Left lobe of liver (tissue), 2 donors: ENCODE data around the gene SF3B3. TPM values are rescaled to one million over a fixed set of nuclear protein-coding genes. Genes with fewer than 3 reads are reported as not detected.
"Not testable (repeated sequence)": the region's sequence is repeated elsewhere in the genome, so short reads cannot be mapped to it uniquely, and the experiment has no call there.

Experiments
- ATAC-seq: fragments of 200-7000 bp; cut with Tn5 transposase; one replicate; pipeline ENCODE4 v1.9.1; 2020; ENCODE audit warnings: mild to moderate bottlenecking, moderate library complexity
- DNase-seq: peaks from one replicate; pipeline ENCODE4 v3.0.0-alpha.2; 2020; ENCODE audit warnings: low spot score
- total RNA-seq: library from RNA; stranded (reverse); gene quantifications from one replicate; pipeline ENCODE4 v1.2.1, GENCODE V29; 2021
- donor health status: DM: no; HTN: no; CAD: no; lungs with moderate emphysema.
- donor health status: DM: no; HTN: yes; CAD: no.

Gene SF3B3
- total RNA-seq, 1 donor from 2014 or later: 92.3 TPM

DNA sequence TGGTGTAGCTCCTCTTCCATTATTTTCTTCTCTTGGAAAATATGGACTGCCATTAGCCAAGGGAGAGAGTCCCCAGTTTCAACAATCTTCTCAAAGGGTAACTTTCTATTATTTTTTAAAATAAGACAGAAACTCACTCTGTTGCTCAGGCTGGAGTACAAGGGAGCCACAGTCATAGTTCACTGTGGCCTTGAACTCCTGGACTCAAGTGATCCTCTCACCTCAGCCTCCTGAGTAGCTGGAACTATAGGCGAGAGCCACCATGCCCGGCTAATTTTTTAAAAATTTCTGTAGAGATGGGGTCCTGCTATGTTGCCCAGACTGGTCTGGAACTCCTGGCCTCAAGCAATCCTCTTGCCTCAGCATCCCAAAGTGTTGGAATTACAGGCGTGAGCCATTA is 13.4 kb upstream of the SF3B3 start:
- DNase-seq (no peak), ATAC-seq (no peak)

DNA sequence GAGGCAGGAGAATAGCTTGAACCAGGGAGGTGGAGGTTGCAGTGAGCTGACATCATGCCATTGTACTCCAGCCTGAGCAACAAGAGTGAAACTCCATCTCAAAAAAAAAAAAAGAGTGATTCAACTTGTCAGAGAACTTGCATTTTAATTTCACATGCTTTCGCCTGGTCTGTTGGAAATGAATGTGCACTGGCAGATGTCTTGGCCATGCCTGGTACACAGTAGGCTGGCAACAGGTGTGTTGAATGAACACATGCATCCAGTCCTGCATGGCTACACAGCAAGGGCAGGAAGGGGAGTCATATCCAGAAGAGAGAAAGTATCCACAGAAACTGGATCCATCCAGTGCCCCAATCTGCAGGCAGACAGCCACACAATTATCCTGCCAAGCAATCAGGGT is 11.8 kb upstream of the SF3B3 start:
- DNase-seq (no peak), ATAC-seq (no peak)

- DNase-seq: no peak
- ATAC-seq: no peak
Measured at GRCh38 chr16:70512456-70512855, 11.2 kb upstream of the SF3B3 start.

DNA sequence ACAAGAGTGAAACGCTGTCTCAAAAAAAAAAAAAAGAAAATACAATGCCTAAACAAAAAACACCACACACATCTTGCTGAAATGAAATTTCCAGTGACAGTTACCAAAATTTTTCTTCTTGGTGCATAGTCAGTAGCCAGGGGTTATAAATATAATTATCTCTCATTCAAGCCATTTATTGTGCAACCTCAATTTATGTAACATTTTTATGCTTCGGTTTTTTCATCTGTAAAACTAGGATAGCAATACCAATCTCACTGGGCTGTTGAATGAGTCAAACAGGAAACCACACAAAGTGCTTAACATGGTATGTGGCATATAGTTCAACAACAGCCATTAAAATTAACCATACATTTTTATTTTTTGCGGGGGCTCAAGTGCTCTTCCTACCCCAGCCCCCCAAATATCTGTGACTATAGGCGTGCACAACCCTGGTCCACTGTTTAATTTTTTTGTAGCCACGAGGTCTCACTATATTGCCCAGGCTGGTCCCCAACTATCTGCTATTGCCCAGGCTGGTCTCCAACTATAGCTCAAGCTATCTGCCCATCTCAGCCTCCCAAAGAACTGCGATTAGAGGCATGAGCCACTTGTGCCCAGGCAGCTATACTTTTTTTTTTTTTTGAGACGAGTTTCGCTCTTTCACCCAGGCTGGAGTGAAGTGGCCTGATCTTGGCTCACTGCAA is 2.9 kb upstream of the SF3B3 start:
- DNase-seq: no peak

GRCh38 chr16:70522216-70523075 is 1.2 kb upstream of the SF3B3 start:
- ATAC-seq: no peak
- no peak for DNase-seq

More for the DNA sequence above, 2.9 kb upstream of the SF3B3 start:
- ATAC-seq: no peak

GRCh38 chr16:70523076-70523742 is 407 bp upstream of the SF3B3 start, which contains the start of gene COG4:
Gene COG4, minus strand, starts transcription at chr16:70523554. Its CDS starts 11 bp downstream, at chr16:70523543.
- peak; percentile 84 for DNase-seq
- peak; percentile 93 for ATAC-seq

DNA sequence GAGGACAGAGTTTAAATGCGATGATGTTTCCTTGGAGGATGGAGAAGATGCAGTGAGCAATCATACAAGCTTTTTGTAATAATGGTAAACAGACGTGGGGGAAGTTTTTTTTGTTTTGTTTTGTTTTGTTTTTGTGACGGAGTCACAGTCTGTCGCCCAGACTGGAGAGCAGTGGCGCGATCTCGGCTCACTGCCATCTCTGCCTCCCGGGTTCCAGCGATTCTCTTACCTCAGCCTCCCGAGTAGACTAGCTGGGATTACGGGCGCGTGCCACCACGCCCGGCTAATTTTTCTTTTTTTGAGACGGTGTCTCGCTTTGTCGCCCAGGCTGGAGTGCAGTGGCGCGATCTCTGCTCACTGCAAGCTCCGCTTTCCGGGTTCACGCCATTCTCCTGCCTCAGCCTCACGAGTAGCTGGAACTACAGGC is 796 bp downstream of the SF3B3 start:
- DNase-seq: peak; percentile 52
- peak; percentile 26 for ATAC-seq

GRCh38 chr16:70526403-70526802 is 2.8 kb downstream of the SF3B3 start:
- ATAC-seq (no peak), DNase-seq (no peak)

DNA sequence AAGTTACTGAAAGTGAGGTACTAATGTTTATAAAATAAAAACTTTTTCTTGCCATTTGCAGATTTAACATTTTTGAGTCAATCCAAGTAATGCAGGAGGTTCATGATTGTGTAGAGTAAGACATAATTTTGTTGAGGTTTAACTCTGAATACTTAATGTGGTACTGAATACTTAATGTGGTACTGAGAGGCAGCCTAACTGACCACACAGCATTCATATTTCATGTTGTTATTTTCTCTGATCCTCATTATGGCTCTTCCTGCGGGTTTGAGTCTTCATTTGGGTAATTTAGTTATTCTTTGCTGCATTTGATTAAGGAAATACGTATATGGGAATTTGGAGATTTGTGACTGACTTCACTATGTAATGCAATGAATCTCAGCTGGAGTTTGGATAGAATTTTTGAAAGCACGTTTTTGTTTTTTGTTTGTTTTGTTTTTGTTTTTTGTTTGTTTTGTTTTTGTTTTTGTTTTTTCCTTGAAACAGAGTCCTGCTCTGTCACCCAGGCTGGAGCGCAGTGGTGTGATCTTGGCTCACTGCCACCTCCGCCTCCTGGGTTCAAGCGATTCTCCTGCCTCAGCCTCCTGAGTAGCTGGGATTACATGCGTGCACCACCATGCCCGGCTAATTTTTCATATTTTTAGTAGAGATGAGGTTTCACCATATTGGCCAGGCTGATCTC is 3.8 kb downstream of the SF3B3 start:
- DNase-seq: no peak
- no peak for ATAC-seq

GRCh38 chr16:70529051-70529777 is 5.6 kb downstream of the SF3B3 start:
- ATAC-seq: peak; percentile 54
- no peak for DNase-seq

DNA sequence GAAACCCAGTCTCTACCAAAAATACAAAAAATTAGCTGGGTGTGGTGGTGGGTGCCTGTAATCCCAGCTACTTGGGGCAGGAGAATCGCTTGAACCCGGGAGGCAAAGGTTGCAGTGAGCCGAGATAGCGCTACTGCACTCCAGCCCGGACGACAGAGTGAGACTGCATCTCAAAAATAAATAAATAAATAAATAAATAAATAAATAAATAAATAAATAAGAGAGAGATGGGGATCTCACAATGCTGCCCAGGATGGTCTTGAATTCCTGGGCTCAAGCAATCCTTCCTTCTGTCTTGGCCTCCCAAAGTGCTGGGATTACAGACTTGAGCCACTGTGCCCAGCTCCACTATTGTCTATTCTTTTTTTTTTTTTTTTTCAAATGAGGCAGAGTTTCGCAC is 6.3 kb downstream of the SF3B3 start:
- ATAC-seq, DNase-seq: not testable (repeated sequence)

GRCh38 chr16:70534971-70535370 is 11.4 kb downstream of the SF3B3 start:
- no peak for ATAC-seq
- no peak for DNase-seq

DNA sequence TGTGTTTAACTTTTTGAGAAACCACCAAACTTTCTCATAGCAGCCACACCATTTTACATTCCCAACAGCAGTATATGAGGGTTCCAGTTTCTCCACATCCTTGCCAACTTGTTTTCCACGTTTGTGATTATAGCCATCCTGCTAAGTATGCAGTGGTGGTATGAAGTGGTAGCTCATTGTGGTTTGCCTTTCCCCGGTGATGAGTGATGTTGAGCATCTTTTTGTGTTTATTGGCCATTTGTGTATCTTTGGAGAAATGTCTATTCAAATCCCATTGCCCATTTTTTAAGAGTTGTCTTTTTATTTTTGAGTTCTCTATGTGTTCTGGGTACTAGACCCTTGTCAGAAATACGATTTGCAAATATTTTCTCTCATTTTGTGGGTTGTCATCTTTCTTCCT is 17.4 kb downstream of the SF3B3 start:
- ATAC-seq (no peak), DNase-seq (no peak)

GRCh38 chr16:70544548-70544947 is 20.9 kb downstream of the SF3B3 start:
- no peak for ATAC-seq
- no peak for DNase-seq

DNA sequence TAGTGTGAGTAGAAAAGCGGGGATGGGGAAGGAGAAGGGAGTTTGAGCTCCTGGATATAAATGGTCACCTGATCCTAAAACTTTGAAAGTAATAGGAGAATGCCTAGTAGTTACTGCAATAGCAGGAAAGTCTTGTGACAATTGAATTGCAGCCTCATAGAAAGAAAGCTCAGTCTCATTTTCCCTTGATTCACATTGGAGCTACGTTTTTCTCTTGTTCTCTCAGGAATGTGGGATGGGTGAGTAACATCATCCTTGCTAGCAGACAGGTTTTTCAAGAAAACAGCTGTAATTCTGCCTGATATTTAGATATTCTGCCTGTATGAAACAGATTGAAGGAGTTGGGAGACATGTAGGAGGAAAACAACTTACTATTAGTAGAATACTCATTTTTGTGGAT is 25.3 kb downstream of the SF3B3 start:
- no peak for ATAC-seq

DNA sequence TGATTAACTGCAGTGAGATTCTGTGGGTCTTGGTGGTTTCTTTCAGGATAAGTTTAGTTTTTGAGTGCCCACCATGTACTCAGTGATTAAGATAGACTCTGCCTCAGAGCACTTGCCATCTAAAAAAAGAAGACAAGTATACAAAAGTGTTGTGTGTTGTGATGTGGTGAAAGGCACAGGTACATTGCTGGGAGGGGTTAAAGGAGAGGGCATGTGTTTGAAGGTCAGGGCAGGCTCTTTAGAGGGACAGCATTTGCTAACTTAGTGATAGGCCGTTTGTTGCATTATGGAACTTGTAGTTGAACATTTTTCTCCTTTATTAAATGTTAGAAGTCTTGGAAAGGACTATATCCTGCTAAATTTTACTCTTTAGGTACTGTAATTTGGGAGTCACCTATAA is 26.5 kb downstream of the SF3B3 start:
- ATAC-seq (no peak), DNase-seq (no peak)

More for the DNA sequence above, 25.3 kb downstream of the SF3B3 start:
- DNase-seq: no peak

DNA sequence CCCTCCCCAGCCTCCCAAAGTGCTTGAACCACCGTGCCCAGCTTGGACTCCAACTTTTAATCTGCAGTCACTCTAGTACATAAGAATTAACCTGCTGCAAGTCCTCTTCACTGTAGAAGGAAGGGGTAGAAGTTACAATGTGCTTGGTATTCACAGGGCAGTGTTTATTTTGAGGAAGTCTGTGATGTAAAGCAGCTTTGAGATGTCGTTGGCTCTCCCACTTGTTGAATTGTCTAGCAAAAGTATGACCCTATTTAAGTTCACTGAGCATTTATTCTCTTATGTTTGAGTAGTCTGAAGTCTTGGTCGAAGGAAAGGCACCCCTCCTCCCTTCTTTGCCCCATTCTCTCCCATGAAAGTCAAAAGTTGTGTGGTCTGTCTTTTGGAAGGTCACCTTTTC is 28.2 kb downstream of the SF3B3 start:
- DNase-seq: no peak
- no peak for ATAC-seq

GRCh38 chr16:70552675-70553074 is 29.1 kb downstream of the SF3B3 start:
- DNase-seq (no peak), ATAC-seq (peak; percentile 53)

DNA sequence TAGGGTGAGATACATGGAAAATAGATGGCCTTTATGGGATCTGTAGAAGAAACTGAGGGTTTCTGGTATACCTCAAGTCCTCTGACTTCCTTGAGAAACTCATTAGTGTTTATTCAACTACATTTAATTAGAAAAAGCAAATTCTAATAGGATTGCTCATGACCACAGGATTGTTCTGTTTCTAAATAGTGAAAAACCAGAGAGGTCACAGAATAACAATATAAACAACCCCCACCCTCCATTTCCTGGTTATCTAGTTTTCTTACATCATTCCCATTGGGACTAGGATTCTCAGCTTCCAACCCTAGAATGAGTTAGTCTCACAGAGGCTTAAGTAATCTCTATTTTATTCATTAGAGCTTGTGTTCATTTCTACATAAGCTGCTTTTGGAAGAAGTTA is 30.0 kb downstream of the SF3B3 start:
- DNase-seq (no peak), ATAC-seq (no peak)

DNA sequence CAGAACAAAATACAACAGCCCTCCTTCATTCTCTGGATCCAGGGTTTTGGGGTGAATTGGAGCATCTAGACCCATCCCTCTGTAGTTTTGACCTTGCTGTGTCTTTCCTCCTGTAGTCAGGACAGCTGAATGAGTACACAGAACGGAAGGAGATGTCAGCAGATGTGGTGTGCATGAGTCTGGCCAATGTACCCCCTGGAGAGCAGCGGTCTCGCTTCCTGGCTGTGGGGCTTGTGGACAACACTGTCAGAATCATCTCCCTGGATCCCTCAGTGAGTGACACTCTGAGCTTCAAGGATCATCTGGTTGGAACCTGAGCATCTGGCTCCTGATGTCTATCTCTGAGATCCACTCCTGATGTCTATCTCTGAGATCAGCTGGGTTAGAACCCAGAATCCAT is 32.4 kb downstream of the SF3B3 start:
- ATAC-seq: no peak
- no peak for DNase-seq
